Fibroblast of lung (primary cell): ENCODE data around the gene DPM1. TPM values are rescaled to one million over a fixed set of nuclear protein-coding genes. Genes with fewer than 3 reads are reported as not detected.
"Not testable (repeated sequence)": the region's sequence is repeated elsewhere in the genome, so short reads cannot be mapped to it uniquely, and the experiment has no call there.

ENCODE experiments used
- DNase-seq, 2 donors: peaks; one replicate each; pipeline versions ENCODE4 v3.0.0 to v3.0.0-alpha.2; 2010; ENCODE audit warnings: low read depth in 2 of 2
- H2AFZ ChIP-seq: 2 replicates; pipeline ENCODE4 v1.5.1; 2012; ENCODE audit warnings: low read length, control low read depth, inconsistent platforms
- H3K27ac ChIP-seq: 2 replicates; pipeline ENCODE4 v1.5.1; 2011; ENCODE audit warnings: low read length, control low read depth; ENCODE audit not compliant: insufficient read depth
- H3K27me3 ChIP-seq: 2 replicates; pipeline ENCODE4 v1.5.1; 2011; ENCODE audit warnings: mild to moderate bottlenecking, low read length; ENCODE audit not compliant: control insufficient read depth, insufficient read depth
- H3K36me3 ChIP-seq: 2 replicates; pipeline ENCODE4 v1.5.1; 2011; ENCODE audit warnings: low read length; ENCODE audit not compliant: control insufficient read depth, insufficient read depth
- H3K4me1 ChIP-seq: 2 replicates; pipeline ENCODE4 v1.5.1; 2011; ENCODE audit warnings: low read length; ENCODE audit not compliant: control insufficient read depth, insufficient read depth; ENCODE audit errors: extremely low read depth
- H3K4me2 ChIP-seq: 2 replicates; pipeline ENCODE4 v1.5.1; 2011; ENCODE audit warnings: low read length, control low read depth; ENCODE audit not compliant: insufficient read depth; ENCODE audit errors: extremely low read depth
- H3K4me3 ChIP-seq, 4 experiments: fragments of 200-600 bp in 1 of 4; sonication (generic) in 1 of 4; replicated peaks in 1 of 4; 2 replicates each; pipeline ENCODE4 v1.5.1; 2011 to 2016; ENCODE audit warnings: low read length in 4 of 4, low read depth in 3 of 4, mild to moderate bottlenecking in 3 of 4, control low read depth in 2 of 4, inconsistent platforms in 1 of 4, mixed read lengths in 1 of 4; ENCODE audit not compliant: insufficient read depth in 1 of 4; ENCODE audit errors: control extremely low read depth in 1 of 4
- H3K79me2 ChIP-seq: 2 replicates; pipeline ENCODE4 v1.5.1; 2012; ENCODE audit warnings: mild to moderate bottlenecking, low read length, inconsistent platforms; ENCODE audit not compliant: control insufficient read depth, insufficient read depth
- H3K9ac ChIP-seq: 2 replicates; pipeline ENCODE4 v1.5.1; 2011; ENCODE audit warnings: mild to moderate bottlenecking, low read length, control low read depth; ENCODE audit not compliant: insufficient read depth
- H3K9me3 ChIP-seq: 2 replicates; pipeline ENCODE4 v1.5.1; 2012; ENCODE audit warnings: low read depth, low read length; ENCODE audit not compliant: control insufficient read depth, insufficient read depth
- H4K20me1 ChIP-seq: 2 replicates; pipeline ENCODE4 v1.5.1; 2011; ENCODE audit warnings: low read length; ENCODE audit not compliant: control insufficient read depth, insufficient read depth; ENCODE audit errors: extremely low read depth
- EZH2 ChIP-seq: IDR thresholded peaks from 2 replicates; pipeline ENCODE4 v1.5.1; 2012; ENCODE audit warnings: low read length, control low read depth, mild to moderate bottlenecking; ENCODE audit errors: missing control alignments
- polyA plus RNA-seq, 2 donors: library from polyadenylated mRNA; depleted of rRNA in 1 of 2; stranded (reverse) in 1 of 2; unstranded in 1 of 2; fragments of >200 nt; gene quantifications; 2 replicates each; pipeline ENCODE4 v1.2.1, GENCODE V29; 2011 to 2012; ENCODE audit warnings: missing spikeins in 1 of 2
- total RNA-seq: library from RNA; depleted of rRNA; stranded (reverse); fragments of >200 nt; gene quantifications from 2 replicates; pipeline ENCODE4 v1.2.1, GENCODE V29; 2014
- TF ChIP-seq, protein P1 (sequence below), 2 donors: IDR thresholded peaks in 1 of 2; conservative IDR thresholded peaks in 1 of 2; 1 replicate in 1 of 2; 2 replicates in 1 of 2; pipeline ENCODE4 v1.5.1; 2011 to 2012; ENCODE audit warnings: low read length in 2 of 2, control low read depth in 1 of 2, inconsistent platforms in 1 of 2, low read depth in 1 of 2, mild to moderate bottlenecking in 1 of 2

The DPM1 gene
- total and polyA plus RNA-seq, 2 donors (not counting 1 experiment from before 2014, with no cell fraction given), result 60.9 to 89.1 TPM

DNA sequence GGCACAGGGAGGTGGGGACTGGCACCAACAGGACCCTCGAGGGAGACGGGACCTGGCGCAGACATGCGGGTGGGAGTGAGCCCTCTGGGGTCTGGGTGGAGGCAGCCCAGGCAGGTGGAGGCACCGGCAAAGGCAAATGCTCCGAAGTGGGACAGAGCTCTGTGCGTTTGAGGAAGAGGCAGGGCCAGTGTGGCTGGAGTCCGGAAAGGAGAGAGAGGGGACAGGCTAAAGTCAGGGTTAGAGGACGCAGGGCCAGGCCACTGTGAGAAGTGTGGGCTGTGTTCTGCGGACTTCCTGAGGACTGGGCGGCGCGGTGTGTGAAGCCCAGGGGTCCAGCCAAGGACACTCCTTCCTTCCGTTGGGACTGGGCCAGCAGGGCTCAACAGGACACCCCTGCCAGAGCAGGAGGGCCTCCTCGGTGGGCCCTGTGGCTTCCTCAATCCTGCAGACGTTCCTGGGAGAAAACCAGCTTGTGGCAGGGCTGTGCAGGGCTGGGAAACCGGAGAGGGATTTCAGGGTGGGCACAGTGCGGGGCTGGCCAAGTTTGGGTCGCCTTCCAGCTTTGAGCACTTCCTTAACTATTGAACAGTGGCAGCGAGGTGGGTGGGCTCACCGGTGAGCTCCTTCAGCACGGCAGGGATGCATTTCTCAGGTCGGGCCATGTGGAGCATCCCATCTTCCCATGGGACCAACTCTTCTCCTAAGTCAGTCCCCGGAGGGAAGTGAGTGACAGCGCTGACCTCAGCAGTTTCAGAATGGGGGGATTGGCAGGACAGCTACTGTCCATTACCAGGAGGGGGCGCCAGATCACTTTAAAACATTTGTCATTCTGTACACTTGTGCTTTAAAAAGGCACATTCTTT lies 22.8 kb upstream of the DPM1 start:
- H3K4me2 ChIP-seq, result no peak overlapping the region
- peak overlapping the region; percentile 1 for H3K9ac ChIP-seq
- H4K20me1 ChIP-seq, result no peaks in the 10 kb centered on the region
- H3K36me3 ChIP-seq, result no peaks in the 10 kb centered on the region
- H3K4me3 ChIP-seq, result no peak overlapping the region
- H3K27ac ChIP-seq, result peak overlapping the region; percentile 85
- H3K27me3 ChIP-seq, result no peaks in the 10 kb centered on the region
- peaks cover 22% of the 10 kb centered on the region for H3K4me1 ChIP-seq
- peak; percentile 50 to 75 for DNase-seq
- no peak overlapping the region for H2AFZ ChIP-seq
- TF ChIP-seq, protein P1, sequence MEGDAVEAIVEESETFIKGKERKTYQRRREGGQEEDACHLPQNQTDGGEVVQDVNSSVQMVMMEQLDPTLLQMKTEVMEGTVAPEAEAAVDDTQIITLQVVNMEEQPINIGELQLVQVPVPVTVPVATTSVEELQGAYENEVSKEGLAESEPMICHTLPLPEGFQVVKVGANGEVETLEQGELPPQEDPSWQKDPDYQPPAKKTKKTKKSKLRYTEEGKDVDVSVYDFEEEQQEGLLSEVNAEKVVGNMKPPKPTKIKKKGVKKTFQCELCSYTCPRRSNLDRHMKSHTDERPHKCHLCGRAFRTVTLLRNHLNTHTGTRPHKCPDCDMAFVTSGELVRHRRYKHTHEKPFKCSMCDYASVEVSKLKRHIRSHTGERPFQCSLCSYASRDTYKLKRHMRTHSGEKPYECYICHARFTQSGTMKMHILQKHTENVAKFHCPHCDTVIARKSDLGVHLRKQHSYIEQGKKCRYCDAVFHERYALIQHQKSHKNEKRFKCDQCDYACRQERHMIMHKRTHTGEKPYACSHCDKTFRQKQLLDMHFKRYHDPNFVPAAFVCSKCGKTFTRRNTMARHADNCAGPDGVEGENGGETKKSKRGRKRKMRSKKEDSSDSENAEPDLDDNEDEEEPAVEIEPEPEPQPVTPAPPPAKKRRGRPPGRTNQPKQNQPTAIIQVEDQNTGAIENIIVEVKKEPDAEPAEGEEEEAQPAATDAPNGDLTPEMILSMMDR (conservative IDR thresholded peaks at IDR 0.05 in 1 of 2, IDR thresholded peaks at IDR 0.05 in 1 of 2; ENCODE audit: low read depth in 1 of 2, low read length in 2 of 2), result peak; percentile 75 to 80
- no peak for TF ChIP-seq EZH2
- no peaks in the 10 kb centered on the region for H3K9me3 ChIP-seq
- H3K79me2 ChIP-seq, result no peaks in the 10 kb centered on the region

- H3K27me3 ChIP-seq, result no peaks in the 10 kb centered on the region
- no peak overlapping the region for H2AFZ ChIP-seq
- peaks cover 22% of the 10 kb centered on the region for H3K4me1 ChIP-seq
- no peaks in the 10 kb centered on the region for H3K36me3 ChIP-seq
- H3K27ac ChIP-seq, result peak overlapping the region; percentile 85
- DNase-seq, result peak; percentile 99 to 100
- H3K4me2 ChIP-seq, result no peak overlapping the region
- H3K9me3 ChIP-seq, result no peaks in the 10 kb centered on the region
- no peaks in the 10 kb centered on the region for H4K20me1 ChIP-seq
- H3K4me3 ChIP-seq, result no peak overlapping the region
- H3K79me2 ChIP-seq, result no peaks in the 10 kb centered on the region
- peak overlapping the region; percentile 1 for H3K9ac ChIP-seq
- TF ChIP-seq EZH2, result no peak
- TF ChIP-seq, protein P1 (conservative IDR thresholded peaks at IDR 0.05 in 1 of 2, IDR thresholded peaks at IDR 0.05 in 1 of 2; ENCODE audit: low read depth in 1 of 2, low read length in 2 of 2), result no peak
Observed at GRCh38 chr20:50980071-50980681, 21.8 kb upstream of the DPM1 start.

DNA sequence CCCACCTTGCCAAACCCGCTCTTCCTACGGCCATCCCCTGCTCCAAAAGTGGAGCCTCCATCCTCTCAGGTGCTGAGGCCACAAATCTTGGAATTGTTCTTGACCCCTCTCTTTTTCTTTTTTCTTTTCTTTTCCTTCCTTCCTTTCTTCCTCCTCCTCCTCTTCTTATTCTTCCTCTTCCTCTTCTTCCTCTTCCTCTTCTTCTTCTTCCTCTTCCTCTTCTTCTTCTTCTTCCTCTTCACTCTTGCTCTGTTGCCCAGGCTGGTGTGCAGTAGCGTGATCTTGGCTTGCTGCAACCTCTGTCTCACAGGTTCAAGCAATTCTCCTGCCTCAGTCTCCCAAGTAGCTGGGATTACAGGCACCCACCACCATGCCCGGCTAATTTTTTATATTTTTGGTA lies 20.2 kb upstream of the DPM1 start:
- not testable (repeated sequence) for H3K36me3 ChIP-seq, H3K27ac ChIP-seq

More for the DNA sequence above, 20.2 kb upstream of the DPM1 start:
- not testable (repeated sequence) for DNase-seq, H2AFZ ChIP-seq, H3K9ac ChIP-seq, H3K27me3 ChIP-seq, H3K4me3 ChIP-seq, H3K4me2 ChIP-seq, H4K20me1 ChIP-seq, H3K79me2 ChIP-seq, H3K9me3 ChIP-seq
- peaks cover 22% of the 10 kb centered on the region for H3K4me1 ChIP-seq
